Right atrium auricular region (tissue), 2 donors: Measurements from ENCODE around the gene NPAS3. TPM values are rescaled to one million over a fixed set of nuclear protein-coding genes. Genes with fewer than 3 reads are reported as not detected.

Experiments
- DNase-seq: peaks from one replicate; pipeline ENCODE4 v3.0.0-alpha.2; 2019; ENCODE audit warnings: low spot score
- H3K27ac ChIP-seq, 2 donors: fragments of 200-600 bp; sonication (generic); 1 replicate in 1 of 2; 2 replicates in 1 of 2; pipeline ENCODE4 v1.5.1; 2016 to 2019
- H3K27me3 ChIP-seq, 2 donors: fragments of 200-600 bp; sonication (generic); one replicate each; pipeline versions ENCODE4 v1.5.1 to v1.6.0; 2017 to 2019
- H3K36me3 ChIP-seq: fragments of 200-600 bp; sonication (generic); one replicate; pipeline ENCODE4 v1.5.1; 2016
- H3K4me1 ChIP-seq, 2 donors: fragments of 200-600 bp; sonication (generic); one replicate each; pipeline versions ENCODE4 v1.5.1 to v1.6.0; 2017 to 2019
- H3K4me3 ChIP-seq, 2 donors: fragments of 200-600 bp; sonication (generic); 1 replicate in 1 of 2; 2 replicates in 1 of 2; pipeline ENCODE4 v1.5.1; 2017 to 2019; ENCODE audit warnings: mild to moderate bottlenecking in 1 of 2, moderate library complexity in 1 of 2
- H3K9me3 ChIP-seq, 2 donors: fragments of 200-600 bp; sonication (generic); one replicate each; pipeline ENCODE4 v1.5.1; 2019
- CTCF ChIP-seq, 2 donors: fragments of 200-600 bp; sonication (generic); IDR thresholded peaks; one replicate each; pipeline ENCODE4 v1.5.1; 2019; ENCODE audit warnings: antibody characterized with exemption in 2 of 2
- total RNA-seq, 2 donors: library from RNA; depleted of rRNA; stranded (reverse); fragments of >200 nt; gene quantifications; one replicate each; pipeline ENCODE4 v1.1.0, GENCODE V29; 2016

Gene NPAS3
- total RNA-seq, 2 donors from 2014 or later: 0.67 to 1.3 TPM

GRCh38 chr14:33279865-33280264 is 341.2 kb downstream of the NPAS3 start:
- TF ChIP-seq CTCF (IDR thresholded peaks at IDR 0.05): no peak
- no peaks in the 10 kb centered on the region for H3K9me3 ChIP-seq
- DNase-seq: no peak
- H3K27me3 ChIP-seq: no peaks in the 10 kb centered on the region
- H3K27ac ChIP-seq: no peak overlapping the region
- no peaks in the 10 kb centered on the region for H3K36me3 ChIP-seq
- H3K4me1 ChIP-seq: no peaks in the 10 kb centered on the region
- H3K4me3 ChIP-seq: no peak overlapping the region

- H3K27ac ChIP-seq: no peak overlapping the region
- no peak for TF ChIP-seq CTCF (IDR thresholded peaks at IDR 0.05)
- no peak for DNase-seq
- no peaks in the 10 kb centered on the region for H3K4me1 ChIP-seq
- H3K9me3 ChIP-seq: no peaks in the 10 kb centered on the region
- H3K27me3 ChIP-seq: no peaks in the 10 kb centered on the region
- H3K4me3 ChIP-seq: no peak overlapping the region
- H3K36me3 ChIP-seq: no peaks in the 10 kb centered on the region
Measured at GRCh38 chr14:33280646-33281045, 342.0 kb downstream of the NPAS3 start.

GRCh38 chr14:33282331-33283230 is 343.9 kb downstream of the NPAS3 start:
- H3K27me3 ChIP-seq: no peaks in the 10 kb centered on the region
- no peak overlapping the region for H3K4me3 ChIP-seq
- H3K4me1 ChIP-seq: no peaks in the 10 kb centered on the region
- no peak for DNase-seq
- no peaks in the 10 kb centered on the region for H3K36me3 ChIP-seq
- TF ChIP-seq CTCF (IDR thresholded peaks at IDR 0.05): no peak
- H3K9me3 ChIP-seq: no peaks in the 10 kb centered on the region
- no peak overlapping the region for H3K27ac ChIP-seq

- Histone ChIP-seq H3K27ac (no peak overlapping the region), H3K9me3 (no peaks in the 10 kb centered on the region), H3K36me3 (no peaks in the 10 kb centered on the region), H3K27me3 (no peaks in the 10 kb centered on the region), H3K4me1 (no peaks in the 10 kb centered on the region), H3K4me3 (no peak overlapping the region)
- TF ChIP-seq CTCF (IDR thresholded peaks at IDR 0.05): no peak
- DNase-seq: no peak
Measured at GRCh38 chr14:33285902-33286700, 347.4 kb downstream of the NPAS3 start.

GRCh38 chr14:33287189-33287588 is 348.5 kb downstream of the NPAS3 start:
- H3K27me3 ChIP-seq: no peaks in the 10 kb centered on the region
- H3K9me3 ChIP-seq: no peaks in the 10 kb centered on the region
- DNase-seq: no peak
- TF ChIP-seq CTCF (IDR thresholded peaks at IDR 0.05): no peak
- no peak overlapping the region for H3K4me3 ChIP-seq
- H3K4me1 ChIP-seq: no peaks in the 10 kb centered on the region
- no peaks in the 10 kb centered on the region for H3K36me3 ChIP-seq
- H3K27ac ChIP-seq: no peak overlapping the region
